Measurements from ENCODE around the gene PCDHB4. TPM values are rescaled to one million over a fixed set of nuclear protein-coding genes. Genes with fewer than 3 reads are reported as not detected.
"Not testable (repeated sequence)": the region's sequence is repeated elsewhere in the genome, so short reads cannot be mapped to it uniquely, and the experiment has no call there.

PCDHB4 gene
- total RNA-seq, 1 donor from 2014 or later: 1.7 TPM

GRCh38 chr5:141135718-141136266, 14.2 kb downstream of the PCDHB4 start:
- no peak for DNase-seq
- intact Hi-C loops (cut with DNase I): no loop called here
- ATAC-seq (ENCODE audit: poor library complexity): no peak

GRCh38 chr5:141137346-141137745, 15.7 kb downstream of the PCDHB4 start:
- ATAC-seq (ENCODE audit: poor library complexity); intact Hi-C loops (cut with DNase I); DNase-seq: not testable (repeated sequence)

GRCh38 chr5:141149812-141150211, 28.2 kb downstream of the PCDHB4 start, which contains the start of gene PCDHB6:
Gene PCDHB6, plus strand, starts transcription at chr5:141150057. Its CDS starts 201 bp downstream, at chr5:141150258.
- intact Hi-C loops (cut with DNase I): no loop called here
- ATAC-seq (ENCODE audit: poor library complexity) (no peak), DNase-seq (no peak)

GRCh38 chr5:141150224-141150992, 28.8 kb downstream of the PCDHB4 start:
- DNase-seq (no peak), ATAC-seq (ENCODE audit: poor library complexity) (no peak)
- intact Hi-C loops (cut with DNase I): no loop called here

- intact Hi-C loops (cut with DNase I): no loop called here
- DNase-seq (no peak), ATAC-seq (ENCODE audit: poor library complexity) (no peak)
Observed at GRCh38 chr5:141150993-141151325, 29.3 kb downstream of the PCDHB4 start.

GRCh38 chr5:141151632-141152031, 30.0 kb downstream of the PCDHB4 start:
- ATAC-seq (ENCODE audit: poor library complexity); intact Hi-C loops (cut with DNase I); DNase-seq: not testable (repeated sequence)

GRCh38 chr5:141152096-141152495, 30.5 kb downstream of the PCDHB4 start:
- ATAC-seq (ENCODE audit: poor library complexity); DNase-seq; intact Hi-C loops (cut with DNase I): not testable (repeated sequence)

- no peak for ATAC-seq (ENCODE audit: poor library complexity)
- intact Hi-C loops (cut with DNase I): no loop called here
- no peak for DNase-seq
Observed at GRCh38 chr5:141155540-141156374, 34.1 kb downstream of the PCDHB4 start.

GRCh38 chr5:141157356-141157755, 35.7 kb downstream of the PCDHB4 start:
- intact Hi-C loops (cut with DNase I); ATAC-seq (ENCODE audit: poor library complexity); DNase-seq: not testable (repeated sequence)

GRCh38 chr5:141157901-141158300, 36.3 kb downstream of the PCDHB4 start:
- DNase-seq; intact Hi-C loops (cut with DNase I); ATAC-seq (ENCODE audit: poor library complexity): not testable (repeated sequence)

GRCh38 chr5:141172381-141173204, 51.0 kb downstream of the PCDHB4 start, which contains the start of gene PCDHB7:
Gene PCDHB7, plus strand, starts transcription at chr5:141172644. Its CDS starts 192 bp downstream, at chr5:141172836.
- intact Hi-C loops (cut with DNase I): no loop called here
- ATAC-seq (ENCODE audit: poor library complexity) (no peak), DNase-seq (no peak)

GRCh38 chr5:141174291-141175104, 52.9 kb downstream of the PCDHB4 start:
- intact Hi-C loops (cut with DNase I); ATAC-seq (ENCODE audit: poor library complexity): not testable (repeated sequence)
- DNase-seq: peak; percentile 32

Other genes starting within 250 kb of the PCDHB4 start
- gene PCDHA12, start 246.5 kb upstream of the PCDHB4 start, total RNA-seq: not detected
- gene PCDHA13, start 239.7 kb upstream of the PCDHB4 start, total RNA-seq: not detected
- gene PCDHAC1, start 195.5 kb upstream of the PCDHB4 start, total RNA-seq: 0.13 TPM
- 0.48 TPM for gene PCDHAC2, start 155.3 kb upstream of the PCDHB4 start, total RNA-seq
- gene PCDHB1, start 70.4 kb upstream of the PCDHB4 start, total RNA-seq: not detected
- gene PCDHB2, start 27.2 kb upstream of the PCDHB4 start, total RNA-seq: 2.0 TPM
- 1.4 TPM for gene PCDHB3, start 21.3 kb upstream of the PCDHB4 start, total RNA-seq
- gene PCDHB5, start 13.4 kb downstream of the PCDHB4 start, total RNA-seq: 1.3 TPM
- gene PCDHB6, start 28.2 kb downstream of the PCDHB4 start, total RNA-seq: 0.35 TPM
- 0.62 TPM for gene PCDHB7, start 50.8 kb downstream of the PCDHB4 start, total RNA-seq
- gene PCDHB8, start 56.0 kb downstream of the PCDHB4 start, total RNA-seq: 2.1 TPM
- 2.2 TPM for gene PCDHB16, start 60.6 kb downstream of the PCDHB4 start, total RNA-seq
- gene PCDHB9, start 65.3 kb downstream of the PCDHB4 start, total RNA-seq: 0.81 TPM
- 0.81 TPM for gene PCDHB10, start 70.5 kb downstream of the PCDHB4 start, total RNA-seq
- gene PCDHB11, start 77.8 kb downstream of the PCDHB4 start, total RNA-seq: 0.73 TPM
- gene PCDHB12, start 86.9 kb downstream of the PCDHB4 start, total RNA-seq: 1.0 TPM
- 2.8 TPM for gene PCDHB13, start 92.1 kb downstream of the PCDHB4 start, total RNA-seq
- 3.3 TPM for gene PCDHB14, start 101.5 kb downstream of the PCDHB4 start, total RNA-seq
- 3.9 TPM for gene PCDHB15, start 123.6 kb downstream of the PCDHB4 start, total RNA-seq
- gene SLC25A2, start 182.2 kb downstream of the PCDHB4 start, total RNA-seq: 0.16 TPM
- gene TAF7, start 199.0 kb downstream of the PCDHB4 start, total RNA-seq: 101 TPM
- gene PCDHGA1, start 208.7 kb downstream of the PCDHB4 start, total RNA-seq: 2.7 TPM
- 6.5 TPM for gene PCDHGA2, start 216.9 kb downstream of the PCDHB4 start, total RNA-seq
- 13.0 TPM for gene PCDHGA3, start 222.0 kb downstream of the PCDHB4 start, total RNA-seq
- 7.8 TPM for gene PCDHGB1, start 228.3 kb downstream of the PCDHB4 start, total RNA-seq
- 9.3 TPM for gene PCDHGA4, start 233.2 kb downstream of the PCDHB4 start, total RNA-seq
- 9.2 TPM for gene PCDHGB2, start 238.2 kb downstream of the PCDHB4 start, total RNA-seq
- 6.6 TPM for gene PCDHGA5, start 242.3 kb downstream of the PCDHB4 start, total RNA-seq
- 7.6 TPM for gene PCDHGB3, start 248.4 kb downstream of the PCDHB4 start, total RNA-seq